Thymus (tissue), 11 donors: ENCODE data around the gene TBC1D9. TPM values are rescaled to one million over a fixed set of nuclear protein-coding genes. Genes with fewer than 3 reads are reported as not detected.

Experiments used
- DNase-seq, 9 donors: peaks; one replicate each; pipeline ENCODE4 v3.0.0-alpha.2; 2013; ENCODE audit warnings: low spot score in 9 of 9, low read depth in 6 of 9, missing footprints in 1 of 9
- H3K27ac ChIP-seq, 2 donors: one replicate each; pipeline ENCODE4 v1.5.1; 2013; ENCODE audit warnings: control low read depth in 1 of 2, low read depth in 1 of 2, low read length in 1 of 2, mild to moderate bottlenecking in 1 of 2, moderate library complexity in 1 of 2
- H3K27me3 ChIP-seq, 2 donors: one replicate each; pipeline ENCODE4 v1.5.1; 2013; ENCODE audit warnings: low read length in 1 of 2; ENCODE audit not compliant: control insufficient read depth in 2 of 2, insufficient read depth in 1 of 2
- H3K36me3 ChIP-seq, 2 donors: one replicate each; pipeline ENCODE4 v1.5.1; 2013; ENCODE audit warnings: low read length in 1 of 2, mild to moderate bottlenecking in 1 of 2, moderate library complexity in 1 of 2; ENCODE audit not compliant: control insufficient read depth in 2 of 2, insufficient read depth in 2 of 2
- H3K4me1 ChIP-seq, 2 donors: one replicate each; pipeline ENCODE4 v1.5.1; 2013; ENCODE audit warnings: low read length in 2 of 2; ENCODE audit not compliant: control insufficient read depth in 2 of 2, insufficient read depth in 2 of 2
- H3K4me3 ChIP-seq, 2 donors: one replicate each; pipeline ENCODE4 v1.5.1; 2013; ENCODE audit warnings: low read length in 2 of 2, control low read depth in 1 of 2, mild to moderate bottlenecking in 1 of 2
- H3K9me3 ChIP-seq, 2 donors: one replicate each; pipeline ENCODE4 v1.5.1; 2013; ENCODE audit warnings: low read length in 1 of 2, mild to moderate bottlenecking in 1 of 2; ENCODE audit not compliant: control insufficient read depth in 2 of 2, insufficient read depth in 1 of 2
- WGBS: extraction: QIAGEN DNeasy Blood & Tissue Kit; methylation state at CpG from one replicate; pipeline ENCODE4 v1.1.7; 2013; 5-methylcytosine and 5-hydroxymethylcytosine counted together
- polyA plus RNA-seq: library from polyadenylated mRNA; stranded (reverse); fragments of 200-250 nt; gene quantifications from one replicate; pipeline ENCODE4 v1.2.3, GENCODE V29; 2013
- total RNA-seq: library from RNA; stranded (reverse); fragments of 120-200 nt; gene quantifications from one replicate; pipeline ENCODE4 v1.2.4, GENCODE V29; 2013
- donor health status: healthy.

Gene TBC1D9
- total and polyA plus RNA-seq, 2 donors, result 4.7 to 10.7 TPM

- no peak overlapping the region for H3K27ac ChIP-seq
- H3K4me1 ChIP-seq, result no peaks in the 10 kb centered on the region
- H3K9me3 ChIP-seq, result no peaks in the 10 kb centered on the region
- H3K36me3 ChIP-seq, result no peaks in the 10 kb centered on the region
- no peaks in the 10 kb centered on the region for H3K27me3 ChIP-seq
- peak in 6 of 9 donors; percentile 4 to 57 (median 25) for DNase-seq
- H3K4me3 ChIP-seq, result no peak overlapping the region
- 64% methylated on average over 6 of the region's 6 CpGs for WGBS
Observed at GRCh38 chr4:140609548-140610425, 146.4 kb downstream of the TBC1D9 start.

DNA sequence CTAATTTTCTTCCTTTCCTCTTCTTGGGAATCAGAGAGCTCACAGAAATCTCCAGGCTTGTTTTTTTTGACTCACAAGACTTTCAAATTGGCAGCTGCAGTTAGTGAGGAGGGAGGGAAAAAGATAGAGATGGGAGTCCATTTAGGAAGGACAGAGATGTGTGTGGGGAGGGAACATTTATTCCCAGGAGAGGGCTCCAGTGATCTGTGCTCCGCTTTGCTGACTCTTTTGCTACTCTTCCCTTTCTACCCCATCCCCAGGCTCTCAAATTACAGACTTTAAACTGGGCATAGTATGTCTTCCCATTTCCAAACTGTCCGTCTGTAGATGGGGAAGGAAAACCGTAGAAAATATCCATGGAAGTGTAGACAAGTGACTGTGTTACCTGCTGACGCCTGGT lies 148.3 kb downstream of the TBC1D9 start:
- H3K4me3 ChIP-seq, result no peak overlapping the region
- no peaks in the 10 kb centered on the region for H3K36me3 ChIP-seq
- no peaks in the 10 kb centered on the region for H3K9me3 ChIP-seq
- DNase-seq, result no peak
- WGBS, result 95% methylated on average over 4 of the region's 4 CpGs
- H3K4me1 ChIP-seq, result no peaks in the 10 kb centered on the region
- H3K27ac ChIP-seq, result no peak overlapping the region
- H3K27me3 ChIP-seq, result no peaks in the 10 kb centered on the region

- H3K9me3 ChIP-seq, result no peaks in the 10 kb centered on the region
- H3K4me3 ChIP-seq, result no peak overlapping the region
- H3K27me3 ChIP-seq, result no peaks in the 10 kb centered on the region
- no peaks in the 10 kb centered on the region for H3K36me3 ChIP-seq
- H3K4me1 ChIP-seq, result no peaks in the 10 kb centered on the region
- H3K27ac ChIP-seq, result no peak overlapping the region
- 81% methylated on average over 4 of the region's 4 CpGs for WGBS
- DNase-seq, result no peak
Observed at GRCh38 chr4:140604544-140604943, 151.6 kb downstream of the TBC1D9 start.

DNA sequence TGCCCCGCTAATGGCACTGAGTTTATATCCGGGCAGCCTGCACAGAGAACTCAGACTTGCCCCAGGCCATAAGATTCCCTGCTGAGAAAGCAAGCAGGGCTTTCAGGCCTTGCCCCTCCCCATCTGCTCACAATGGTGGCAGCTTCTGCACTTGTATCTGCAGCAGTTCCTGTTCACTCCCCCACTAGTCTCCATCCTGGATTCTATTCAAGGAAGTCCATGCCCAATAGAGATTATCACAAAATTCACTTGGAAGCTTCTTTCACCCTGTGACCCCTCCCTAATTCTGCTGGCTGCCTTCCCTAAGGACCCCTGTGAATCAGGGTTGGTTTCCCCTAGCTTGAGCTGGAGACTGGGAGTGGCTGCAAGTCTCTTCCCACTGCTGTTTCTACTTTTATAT lies 152.9 kb downstream of the TBC1D9 start:
- no peaks in the 10 kb centered on the region for H3K4me1 ChIP-seq
- H3K36me3 ChIP-seq, result no peaks in the 10 kb centered on the region
- H3K27me3 ChIP-seq, result no peaks in the 10 kb centered on the region
- H3K27ac ChIP-seq, result no peak overlapping the region
- no peaks in the 10 kb centered on the region for H3K9me3 ChIP-seq
- 95% methylated on average over 2 of the region's 2 CpGs for WGBS
- no peak for DNase-seq
- no peak overlapping the region for H3K4me3 ChIP-seq

DNA sequence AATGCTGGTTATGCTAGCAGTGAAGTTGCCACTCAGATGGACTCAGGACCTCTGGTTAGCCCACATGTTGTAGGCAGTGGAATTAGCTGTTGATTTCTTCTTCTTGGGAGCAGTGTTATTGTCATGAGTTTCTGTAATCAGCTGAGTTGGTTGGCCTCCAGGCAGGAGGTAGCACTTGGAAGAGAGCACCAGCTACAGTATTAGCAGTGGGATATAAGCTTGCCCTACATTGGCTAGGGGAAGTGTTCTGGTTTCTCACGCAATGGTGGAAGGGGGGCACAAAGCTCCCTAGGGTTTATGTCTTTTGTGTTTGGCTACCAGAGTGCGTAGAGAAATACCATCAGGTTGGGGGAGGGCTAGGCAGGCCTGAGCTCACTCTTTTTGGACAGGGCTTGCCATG lies 153.5 kb downstream of the TBC1D9 start:
- H3K36me3 ChIP-seq, result no peaks in the 10 kb centered on the region
- no peaks in the 10 kb centered on the region for H3K27me3 ChIP-seq
- no peaks in the 10 kb centered on the region for H3K9me3 ChIP-seq
- WGBS, result 97% methylated on average over 2 of the region's 2 CpGs
- H3K4me1 ChIP-seq, result no peaks in the 10 kb centered on the region
- no peak overlapping the region for H3K4me3 ChIP-seq
- DNase-seq, result no peak
- H3K27ac ChIP-seq, result no peak overlapping the region

GRCh38 chr4:140600408-140600807 lies 155.8 kb downstream of the TBC1D9 start:
- no peak overlapping the region for H3K4me3 ChIP-seq
- H3K4me1 ChIP-seq, result no peaks in the 10 kb centered on the region
- H3K9me3 ChIP-seq, result no peaks in the 10 kb centered on the region
- WGBS, result 98% methylated on average over 8 of the region's 8 CpGs
- no peak overlapping the region for H3K27ac ChIP-seq
- H3K36me3 ChIP-seq, result no peaks in the 10 kb centered on the region
- no peaks in the 10 kb centered on the region for H3K27me3 ChIP-seq
- no peak for DNase-seq

DNA sequence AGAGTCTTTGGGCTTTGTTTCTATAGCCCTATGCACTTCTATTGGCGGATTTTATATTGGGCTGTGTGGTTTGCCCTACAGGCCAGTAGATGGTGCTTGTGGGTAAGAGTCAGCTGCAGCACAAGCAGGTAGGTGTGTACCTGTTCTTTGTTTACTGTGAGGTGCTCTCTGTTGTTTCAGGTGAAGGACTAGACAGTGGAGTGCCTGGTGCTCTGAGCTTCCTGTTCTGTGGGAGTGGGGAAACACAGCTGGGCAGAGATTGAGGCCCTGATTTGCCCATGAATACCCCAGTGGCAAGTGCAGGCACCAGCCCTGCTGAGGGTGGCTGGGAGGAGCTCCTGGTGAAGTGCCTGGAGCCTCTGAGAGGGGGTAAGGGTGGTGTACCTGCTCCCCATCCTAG lies 161.1 kb downstream of the TBC1D9 start:
- Histone ChIP-seq H3K9me3 (no peaks in the 10 kb centered on the region), H3K36me3 (no peaks in the 10 kb centered on the region), H3K4me3 (no peak overlapping the region), H3K27ac (no peak overlapping the region), H3K4me1 (no peaks in the 10 kb centered on the region), H3K27me3 (peaks cover 0 to 3% of the 10 kb centered on the region in 2 donors)
- DNase-seq, result peak in 1 of 9 donors; percentile 17
- 51% methylated on average over 1 of the region's 1 CpG for WGBS

- Histone ChIP-seq H3K9me3 (no peaks in the 10 kb centered on the region), H3K36me3 (no peaks in the 10 kb centered on the region), H3K27me3 (peaks cover 2 to 22% of the 10 kb centered on the region in 2 donors), H3K4me1 (no peaks in the 10 kb centered on the region), H3K4me3 (no peak overlapping the region), H3K27ac (no peak overlapping the region)
- DNase-seq, result no peak
- 89% methylated on average over 1 of the region's 1 CpG for WGBS
Observed at GRCh38 chr4:140584439-140584838, 171.7 kb downstream of the TBC1D9 start.

DNA sequence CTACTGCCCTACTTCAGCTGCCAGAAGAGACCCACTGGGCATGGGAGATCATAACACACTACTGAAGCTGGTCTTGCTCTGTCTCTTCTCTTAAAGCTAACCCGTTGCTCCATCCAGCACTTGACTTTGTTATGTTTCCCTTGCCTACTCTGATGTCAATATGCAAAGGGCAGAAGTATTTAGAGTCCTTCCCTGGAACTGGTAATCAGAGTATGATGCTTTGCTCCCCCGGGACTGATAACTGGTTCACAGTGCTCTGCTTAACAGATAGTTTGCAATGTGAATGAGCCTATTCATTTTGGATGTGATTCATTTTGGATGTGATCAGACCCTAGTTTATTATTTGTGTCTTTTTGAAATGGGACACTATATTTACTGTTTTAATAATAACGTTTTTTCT lies 175.1 kb downstream of the TBC1D9 start:
- Histone ChIP-seq H3K4me3 (no peak overlapping the region), H3K4me1 (no peaks in the 10 kb centered on the region), H3K27me3 (peaks cover 9 to 43% of the 10 kb centered on the region in 2 donors), H3K36me3 (no peaks in the 10 kb centered on the region), H3K9me3 (peaks cover 0 to 1% of the 10 kb centered on the region in 2 donors), H3K27ac (no peak overlapping the region)
- WGBS, result 97% methylated on average over 3 of the region's 3 CpGs
- DNase-seq, result no peak
